Naive thymus-derived CD4-positive, alpha-beta T cell (primary cell): Measurements from ENCODE around the gene FREM3. TPM values are rescaled to one million over a fixed set of nuclear protein-coding genes. Genes with fewer than 3 reads are reported as not detected.
"Not testable (repeated sequence)": the region's sequence is repeated elsewhere in the genome, so short reads cannot be mapped to it uniquely, and the experiment has no call there.

ENCODE experiments used
- ATAC-seq: fragments of 150-1000 bp; cut with Tn5 transposase; 2 replicates; pipeline ENCODE4 v1.10.0; 2021; ENCODE audit warnings: mild to moderate bottlenecking, moderate library complexity
- CTCF ChIA-PET: fragments of 350-600 bp; sonication (Branson Sonifier 250); formaldehyde crosslinking; loops from one replicate; lab custom pipeline; 2021; ENCODE audit warnings: antibody characterized with exemption; lab: Charles Lee
- POLR2A ChIA-PET: fragments of 350-600 bp; sonication (Branson Sonifier 250); formaldehyde crosslinking; loops from one replicate; lab custom pipeline; 2021; ENCODE audit warnings: antibody characterized with exemption, inconsistent platforms; lab: Charles Lee
- DNase-seq, 9 donors: peaks; one replicate each; pipeline versions ENCODE4 v3.0.0 to v3.0.0-alpha.2; 2020 to 2022; ENCODE audit warnings: mixed read lengths in 1 of 9
- H3K27ac ChIP-seq: one replicate; pipeline ENCODE4 v1.7.0; 2013; ENCODE audit warnings: mild to moderate bottlenecking, low read depth, low read length, moderate library complexity
- H3K27me3 ChIP-seq, 2 donors: one replicate each; pipeline ENCODE4 v1.7.0; 2013; ENCODE audit warnings: low read length in 2 of 2, mild to moderate bottlenecking in 2 of 2, moderate library complexity in 2 of 2; ENCODE audit not compliant: control insufficient read depth in 2 of 2, insufficient read depth in 2 of 2
- H3K36me3 ChIP-seq, 3 experiments: 1 replicate in 2 of 3; 2 replicates in 1 of 3; pipeline ENCODE4 v1.7.0; 2013; ENCODE audit warnings: low read length in 3 of 3, mild to moderate bottlenecking in 3 of 3, moderate library complexity in 1 of 3; ENCODE audit not compliant: insufficient read depth in 3 of 3, control insufficient read depth in 2 of 3
- H3K4me1 ChIP-seq, 2 donors: one replicate each; pipeline ENCODE4 v1.7.0; 2013; ENCODE audit warnings: low read length in 2 of 2, mild to moderate bottlenecking in 2 of 2, moderate library complexity in 1 of 2; ENCODE audit not compliant: control insufficient read depth in 2 of 2, insufficient read depth in 2 of 2
- H3K4me3 ChIP-seq: 2 replicates; pipeline ENCODE4 v1.7.0; 2013; ENCODE audit warnings: mild to moderate bottlenecking, low read length
- H3K9me3 ChIP-seq, 3 experiments: 1 replicate in 2 of 3; 2 replicates in 1 of 3; pipeline ENCODE4 v1.7.0; 2013; ENCODE audit warnings: low read length in 3 of 3; ENCODE audit not compliant: control insufficient read depth in 2 of 3
- H3K27ac Mint-ChIP-seq, 9 donors: one replicate each; pipeline ENCODE4 v1.8.0; 2020 to 2022; ENCODE audit warnings: mixed read lengths in 9 of 9, mild to moderate bottlenecking in 8 of 9, moderate library complexity in 5 of 9, inconsistent platforms in 2 of 9
- H3K27me3 Mint-ChIP-seq, 5 donors: one replicate each; pipeline ENCODE4 v1.8.0; 2021 to 2022; ENCODE audit warnings: mixed read lengths in 5 of 5, mild to moderate bottlenecking in 1 of 5
- H3K36me3 Mint-ChIP-seq, 5 donors: one replicate each; pipeline ENCODE4 v1.8.0; 2020 to 2022; ENCODE audit warnings: mixed read lengths in 5 of 5, mild to moderate bottlenecking in 3 of 5, inconsistent platforms in 1 of 5
- H3K4me1 Mint-ChIP-seq, 7 donors: one replicate each; pipeline ENCODE4 v1.8.0; 2020 to 2022; ENCODE audit warnings: mixed read lengths in 7 of 7, mild to moderate bottlenecking in 3 of 7, inconsistent platforms in 1 of 7
- H3K4me3 Mint-ChIP-seq, 10 donors: one replicate each; pipeline ENCODE4 v1.8.0; 2020 to 2022; ENCODE audit warnings: mild to moderate bottlenecking in 10 of 10, mixed read lengths in 10 of 10, moderate library complexity in 6 of 10, inconsistent platforms in 2 of 10
- H3K9me3 Mint-ChIP-seq, 11 donors: one replicate each; pipeline ENCODE4 v1.8.0; 2020 to 2022; ENCODE audit warnings: mixed read lengths in 11 of 11, mild to moderate bottlenecking in 4 of 11, inconsistent platforms in 1 of 11, moderate library complexity in 1 of 11
- intact Hi-C, 2 donors: fragments of 100-400 bp; cut with micrococcal nuclease; formaldehyde crosslinking; loops; one replicate each; pipeline ENCODE4 v1.15.1; 2023
- polyA plus RNA-seq, 2 donors: library from polyadenylated mRNA; unstranded; fragments of 300-500 nt; fragmentation: Illumina TruSeq; gene quantifications; one replicate each; pipeline ENCODE4 v1.2.3, GENCODE V29; 2021
- total RNA-seq, 6 experiments: library from RNA in 5 of 6; stranded (reverse) in 5 of 6; gene quantifications; 1 replicate in 5 of 6; 2 replicates in 1 of 6; pipeline ENCODE4 v1.2.3 and lab custom pipeline; 2021 to 2026

Gene FREM3
- total and polyA plus RNA-seq, 7 experiments from 2014 or later = 0.02 to 0.61 (median 0.07) TPM; not detected in 4

DNA sequence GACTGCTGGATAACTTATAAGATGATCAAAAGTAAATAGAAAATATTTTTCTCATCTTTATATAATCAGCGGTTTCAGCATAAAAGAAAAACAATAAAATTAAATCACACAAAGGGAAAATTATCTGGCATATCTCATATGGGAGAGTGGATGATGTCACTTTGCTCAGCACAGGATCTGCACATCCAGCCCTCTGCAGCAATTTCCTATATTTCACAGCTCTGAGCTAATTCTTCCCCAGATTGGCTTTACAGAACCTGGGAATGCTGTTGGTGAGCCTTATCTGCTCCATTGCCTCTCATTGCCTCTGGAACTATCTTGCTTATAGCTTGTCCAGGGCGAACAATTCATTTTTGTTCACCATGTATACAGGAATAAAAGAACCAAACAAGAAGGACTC, 21.0 kb downstream of the FREM3 start:
- CTCF ChIA-PET = no interaction called here
- no peak for DNase-seq
- intact Hi-C loops = no loop called here
- no peak overlapping the region for H3K27ac Mint-ChIP-seq
- H3K36me3 Mint-ChIP-seq = peaks cover 1 to 19% (median 7%) of the 10 kb centered on the region in 5 donors
- Histone ChIP-seq H3K4me1 (no peaks in the 10 kb centered on the region), H3K4me3 (no peak overlapping the region), H3K9me3 (no peaks in the 10 kb centered on the region), H3K27ac (no peak overlapping the region), H3K27me3 (no peaks in the 10 kb centered on the region), H3K36me3 (no peaks in the 10 kb centered on the region)
- no peak for ATAC-seq
- no peak overlapping the region for H3K4me3 Mint-ChIP-seq
- H3K9me3 Mint-ChIP-seq = peaks cover 12 to 39% (median 17%) of the 10 kb centered on the region in 11 donors
- peaks cover 0 to 11% (median 6%) of the 10 kb centered on the region in 5 donors for H3K27me3 Mint-ChIP-seq
- H3K4me1 Mint-ChIP-seq = no peaks in the 10 kb centered on the region
- POLR2A ChIA-PET = no interaction called here

DNA sequence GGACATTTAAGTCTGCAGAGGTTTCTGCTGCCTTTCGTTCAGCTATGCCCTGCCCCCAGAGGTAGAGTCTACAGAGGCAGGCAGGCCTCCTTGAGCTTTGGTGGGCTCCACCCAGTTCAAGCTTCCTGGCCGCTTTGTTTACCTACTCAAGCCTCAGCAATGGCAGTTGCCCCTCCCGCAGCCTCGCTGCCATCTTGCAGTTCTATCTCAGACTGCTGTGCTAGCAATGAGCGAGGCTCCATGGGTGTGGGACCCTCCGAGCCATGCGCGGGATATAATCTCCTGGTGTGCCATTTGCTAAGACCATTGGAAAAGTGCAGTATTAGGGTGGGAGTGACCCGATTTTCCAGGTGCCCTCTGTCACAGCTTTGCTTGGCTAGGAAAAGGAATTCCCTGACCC, 26.8 kb downstream of the FREM3 start:
- CTCF ChIA-PET, H3K27me3 ChIP-seq, DNase-seq, ATAC-seq, H3K36me3 ChIP-seq, intact Hi-C loops, H3K4me1 ChIP-seq, H3K27me3 Mint-ChIP-seq, H3K9me3 ChIP-seq, POLR2A ChIA-PET, H3K4me3 ChIP-seq, H3K27ac Mint-ChIP-seq, H3K27ac ChIP-seq, H3K4me3 Mint-ChIP-seq, H3K4me1 Mint-ChIP-seq: not testable (repeated sequence)
- Mint-ChIP-seq H3K9me3 (peaks cover 0 to 23% (median 11%) of the 10 kb centered on the region in 11 donors), H3K36me3 (peaks cover 0 to 16% (median 0%) of the 10 kb centered on the region in 5 donors)

DNA sequence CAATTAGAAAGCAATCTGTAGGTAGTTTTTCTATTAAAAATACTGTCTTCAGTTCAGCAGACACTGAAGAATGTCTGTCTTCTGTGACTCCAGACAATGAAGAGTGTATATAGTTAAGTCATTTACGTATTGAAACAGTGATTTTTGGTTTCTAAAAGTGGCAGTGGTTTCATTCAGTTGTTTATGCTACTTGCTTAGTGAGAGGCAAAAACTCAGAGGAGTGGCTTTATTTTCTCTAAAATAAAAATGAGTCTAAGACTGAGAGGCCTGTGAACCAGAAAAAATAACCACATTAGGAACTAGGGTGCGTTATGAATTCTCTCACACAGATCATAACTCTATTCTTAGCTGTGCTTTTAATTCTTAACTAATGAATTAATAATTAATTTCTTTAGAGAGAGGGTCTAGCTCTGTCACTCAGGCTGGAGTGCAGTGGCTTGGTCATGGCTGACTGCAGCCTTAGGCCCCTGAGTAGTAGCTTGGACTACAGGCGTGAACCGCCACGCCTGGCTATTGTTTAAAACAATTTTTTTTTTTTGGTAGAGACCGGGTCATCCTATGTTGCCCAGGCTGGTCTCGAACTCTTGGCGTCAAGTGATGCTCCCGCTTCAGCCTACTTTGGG, 31.4 kb downstream of the FREM3 start:
- Mint-ChIP-seq H3K4me1 (no peaks in the 10 kb centered on the region), H3K36me3 (peaks cover 0 to 14% (median 3%) of the 10 kb centered on the region in 5 donors), H3K27ac (no peak overlapping the region), H3K4me3 (no peak overlapping the region), H3K27me3 (no peaks in the 10 kb centered on the region), H3K9me3 (peaks cover 0 to 15% (median 5%) of the 10 kb centered on the region in 11 donors)
- Histone ChIP-seq H3K4me3 (no peak overlapping the region), H3K4me1 (no peaks in the 10 kb centered on the region), H3K36me3 (no peaks in the 10 kb centered on the region), H3K27me3 (no peaks in the 10 kb centered on the region), H3K27ac (no peak overlapping the region), H3K9me3 (no peaks in the 10 kb centered on the region)
- ChIA-PET CTCF (no interaction called here), POLR2A (interaction anchor here (0.7 kb wide), 1 partner anchor 998 kb away, joined by 3 read pairs; no protein-coding TSS in a partner anchor)
- DNase-seq (no peak), ATAC-seq (no peak)
- intact Hi-C loops = no loop called here

DNA sequence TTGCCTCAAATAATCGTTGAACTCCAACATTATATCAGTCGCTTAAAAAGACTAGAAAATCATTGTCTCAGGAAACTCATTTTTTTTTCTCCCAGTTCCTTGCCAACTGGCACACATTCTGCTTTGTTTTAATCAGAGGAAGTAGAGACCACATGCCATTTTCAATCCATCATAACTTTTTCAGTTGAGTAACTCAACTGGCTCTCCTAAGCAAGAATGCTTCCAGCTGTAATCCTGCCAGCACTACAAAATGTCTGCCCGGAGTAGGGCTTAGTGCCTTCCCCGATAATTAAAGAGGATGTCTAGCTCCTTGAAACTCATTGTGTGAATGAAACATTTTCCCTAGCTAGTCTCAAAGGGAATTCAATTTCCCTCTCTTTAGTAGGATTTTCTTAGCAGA, 33.0 kb downstream of the FREM3 start:
- no peaks in the 10 kb centered on the region for H3K4me1 ChIP-seq
- CTCF ChIA-PET = no interaction called here
- Mint-ChIP-seq H3K9me3 (peaks cover 0 to 21% (median 7%) of the 10 kb centered on the region in 11 donors), H3K27ac (no peak overlapping the region), H3K27me3 (no peaks in the 10 kb centered on the region), H3K36me3 (peaks cover 0 to 22% (median 3%) of the 10 kb centered on the region in 5 donors), H3K4me1 (no peaks in the 10 kb centered on the region), H3K4me3 (no peak overlapping the region)
- ATAC-seq (no peak), DNase-seq (no peak)
- POLR2A ChIA-PET = no interaction called here
- H3K27ac ChIP-seq = no peak overlapping the region
- H3K27me3 ChIP-seq = no peaks in the 10 kb centered on the region
- H3K9me3 ChIP-seq = no peaks in the 10 kb centered on the region
- intact Hi-C loops = no loop called here
- H3K36me3 ChIP-seq = no peaks in the 10 kb centered on the region
- H3K4me3 ChIP-seq = no peak overlapping the region

DNA sequence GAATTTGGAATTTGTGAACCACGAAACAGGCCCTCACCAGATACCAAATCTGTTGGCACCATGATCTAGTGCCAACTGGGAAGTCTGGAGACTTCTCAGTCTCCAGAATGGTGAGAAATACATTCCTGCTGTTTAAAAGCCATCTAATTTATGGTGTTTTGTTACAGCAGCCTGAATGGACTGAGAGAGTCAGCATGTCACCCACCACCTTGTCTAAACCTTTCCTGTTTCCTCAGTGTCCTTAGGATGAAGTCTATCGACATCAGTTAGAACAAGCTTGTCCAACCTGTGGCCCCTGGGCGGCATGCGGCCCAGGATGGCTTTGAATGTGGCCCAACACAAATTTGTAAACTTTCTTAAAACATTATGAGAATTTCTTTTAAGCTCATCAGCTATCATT, 42.1 kb downstream of the FREM3 start:
- Mint-ChIP-seq H3K9me3 (peaks cover 0 to 20% (median 6%) of the 10 kb centered on the region in 11 donors), H3K27ac (no peak overlapping the region), H3K36me3 (peaks cover 0 to 22% (median 0%) of the 10 kb centered on the region in 5 donors), H3K4me1 (peaks cover 0 to 1% (median 0%) of the 10 kb centered on the region in 7 donors), H3K4me3 (no peak overlapping the region), H3K27me3 (no peaks in the 10 kb centered on the region)
- ChIA-PET POLR2A (no interaction called here), CTCF (no interaction called here)
- ATAC-seq = no peak
- Histone ChIP-seq H3K9me3 (no peaks in the 10 kb centered on the region), H3K4me3 (no peak overlapping the region), H3K4me1 (no peaks in the 10 kb centered on the region), H3K27ac (no peak overlapping the region), H3K27me3 (no peaks in the 10 kb centered on the region), H3K36me3 (no peaks in the 10 kb centered on the region)
- DNase-seq = no peak
- intact Hi-C loops = no loop called here

DNA sequence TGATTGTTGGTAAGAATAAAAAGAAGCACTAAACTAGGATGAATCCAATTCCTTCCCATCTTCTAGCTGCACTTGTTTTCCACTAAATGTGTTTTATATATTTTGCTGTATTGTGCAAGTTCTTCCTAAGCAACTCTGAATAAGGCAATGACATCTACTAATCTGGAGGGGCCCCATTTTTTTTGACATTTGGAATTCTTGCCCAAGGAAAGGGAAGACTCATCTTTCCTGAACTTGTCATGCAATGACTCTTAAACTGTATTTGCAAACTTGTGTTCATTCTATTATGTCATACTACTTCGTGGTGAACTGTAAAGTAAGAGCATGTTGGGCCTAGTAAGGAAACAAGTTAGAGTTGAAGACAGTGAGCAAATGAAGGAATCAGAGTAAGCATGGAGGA, 45.9 kb downstream of the FREM3 start:
- Mint-ChIP-seq H3K36me3 (peaks cover 0 to 26% (median 0%) of the 10 kb centered on the region in 5 donors), H3K4me3 (no peak overlapping the region), H3K27me3 (no peaks in the 10 kb centered on the region), H3K4me1 (peaks cover 0 to 1% (median 0%) of the 10 kb centered on the region in 7 donors), H3K27ac (peak overlapping the region in 1 of 9 donors; percentile 21), H3K9me3 (peaks cover 0 to 7% (median 0%) of the 10 kb centered on the region in 11 donors)
- Histone ChIP-seq H3K27me3 (no peaks in the 10 kb centered on the region), H3K4me3 (no peak overlapping the region), H3K9me3 (no peaks in the 10 kb centered on the region), H3K4me1 (no peaks in the 10 kb centered on the region), H3K36me3 (no peaks in the 10 kb centered on the region), H3K27ac (no peak overlapping the region)
- intact Hi-C loops = no loop called here
- DNase-seq (no peak), ATAC-seq (no peak)
- ChIA-PET POLR2A (no interaction called here), CTCF (no interaction called here)

- no peak overlapping the region for H3K27ac ChIP-seq
- no peaks in the 10 kb centered on the region for H3K36me3 ChIP-seq
- H3K4me3 Mint-ChIP-seq = no peak overlapping the region
- no peak overlapping the region for H3K4me3 ChIP-seq
- no peak for DNase-seq
- ChIA-PET POLR2A (no interaction called here), CTCF (no interaction called here)
- ATAC-seq = no peak
- intact Hi-C loops = no loop called here
- H3K4me1 Mint-ChIP-seq = no peaks in the 10 kb centered on the region
- no peaks in the 10 kb centered on the region for H3K9me3 ChIP-seq
- H3K4me1 ChIP-seq = no peaks in the 10 kb centered on the region
- H3K27ac Mint-ChIP-seq = no peak overlapping the region
- no peaks in the 10 kb centered on the region for H3K27me3 Mint-ChIP-seq
- H3K27me3 ChIP-seq = no peaks in the 10 kb centered on the region
- peaks cover 0 to 12% (median 6%) of the 10 kb centered on the region in 11 donors for H3K9me3 Mint-ChIP-seq
- peaks cover 3 to 35% (median 10%) of the 10 kb centered on the region in 5 donors for H3K36me3 Mint-ChIP-seq
These were observed 47.4 kb downstream of the FREM3 start for GRCh38 chr4:143653031-143653430.
